22Rv1 (cell line): ENCODE results near the gene DENND1C.

Experiments
- CTCF ChIP-seq: fragments of 450-650 bp; IDR thresholded peaks from 2 replicates; pipeline ENCODE4 v1.5.1; 2017; ENCODE audit warnings: mild to moderate bottlenecking
- ZFX ChIP-seq: fragments of 450-650 bp; IDR thresholded peaks from 2 replicates; pipeline ENCODE4 v1.6.1; 2017; ENCODE audit warnings: antibody characterized with exemption, borderline replicate concordance

DNA sequence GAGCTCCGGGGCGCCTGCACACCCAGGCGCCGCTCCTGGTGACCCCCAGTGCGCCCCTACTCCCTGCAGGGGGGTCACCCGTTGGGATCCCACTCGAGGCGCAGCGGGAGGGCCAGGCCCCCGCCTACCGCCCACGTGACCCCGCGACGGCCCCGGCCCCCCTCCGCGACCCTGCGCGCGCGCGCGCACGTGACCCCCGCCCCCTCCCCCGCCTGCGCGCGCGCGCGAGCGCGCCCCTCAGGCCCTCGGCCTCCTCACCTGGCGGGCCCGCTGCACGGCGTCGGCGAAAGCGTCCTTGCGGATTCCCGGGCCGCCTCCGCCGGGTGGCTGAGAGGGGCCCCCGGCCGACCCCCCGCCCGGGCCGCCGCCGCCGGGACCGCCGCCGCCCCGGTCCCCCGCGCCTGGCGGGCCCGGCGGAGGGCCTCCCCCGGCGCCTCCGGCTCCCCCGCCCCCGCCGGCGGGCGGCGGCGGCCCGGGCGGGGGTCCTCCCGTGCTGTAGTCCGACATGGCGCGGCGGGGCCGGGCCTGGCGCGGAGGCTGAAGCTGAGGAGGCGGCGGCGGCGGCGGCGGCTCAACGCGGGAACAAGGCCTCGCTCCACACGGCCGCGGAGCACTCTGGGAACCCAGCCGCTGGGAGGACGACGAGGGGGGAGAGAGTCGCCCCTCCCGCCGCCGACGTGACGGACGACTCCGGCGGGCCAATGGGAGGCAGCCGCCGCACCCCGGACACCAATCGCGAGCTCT is 57.2 kb downstream of the DENND1C start, which contains the start of gene KHSRP:
- TF ChIP-seq CTCF (no peak), ZFX (no peak)
